Uterus (tissue), 4 donors: Measurements from ENCODE around the gene CLEC6A. TPM values are rescaled to one million over a fixed set of nuclear protein-coding genes. Genes with fewer than 3 reads are reported as not detected.

Experiments used
- DNase-seq, 2 donors: peaks; one replicate each; pipeline ENCODE4 v3.0.0-alpha.2; 2019 to 2020
- H3K27ac ChIP-seq, 2 donors: fragments of 200-600 bp; sonication (generic); 1 replicate in 1 of 2; 2 replicates in 1 of 2; pipeline ENCODE4 v1.5.1; 2016 to 2018
- H3K27me3 ChIP-seq, 2 donors: fragments of 200-600 bp; sonication (generic); one replicate each; pipeline ENCODE4 v1.5.1; 2018 to 2019; ENCODE audit warnings: control low read depth in 1 of 2
- H3K36me3 ChIP-seq, 2 donors: fragments of 200-600 bp; sonication (generic); one replicate each; pipeline ENCODE4 v1.5.1; 2019; ENCODE audit warnings: control low read depth in 1 of 2
- H3K4me1 ChIP-seq, 2 donors: fragments of 200-600 bp; sonication (generic); one replicate each; pipeline ENCODE4 v1.5.1; 2018 to 2019; ENCODE audit warnings: control low read depth in 1 of 2
- H3K4me3 ChIP-seq, 2 donors: fragments of 200-600 bp; sonication (generic); 1 replicate in 1 of 2; 2 replicates in 1 of 2; pipeline ENCODE4 v1.5.1; 2018 to 2019; ENCODE audit warnings: mild to moderate bottlenecking in 1 of 2
- H3K9me3 ChIP-seq, 2 donors: fragments of 200-600 bp; sonication (generic); one replicate each; pipeline ENCODE4 v1.5.1; 2019; ENCODE audit warnings: control low read depth in 1 of 2
- CTCF ChIP-seq, 4 experiments: fragments of 200-600 bp in 2 of 4; fragments of 450-650 bp in 2 of 4; sonication (generic) in 2 of 4; IDR thresholded peaks; one replicate each; pipeline ENCODE4 v1.5.1; 2016 to 2019; ENCODE audit warnings: antibody characterized with exemption in 4 of 4, mild to moderate bottlenecking in 2 of 4, moderate library complexity in 1 of 4
- POLR2A ChIP-seq, 2 donors: fragments of 450-650 bp; IDR thresholded peaks; one replicate each; pipeline ENCODE4 v1.6.1; 2016; ENCODE audit warnings: antibody characterized with exemption in 2 of 2, mild to moderate bottlenecking in 1 of 2, moderate library complexity in 1 of 2
- intact Hi-C: fragments of 100-400 bp; cut with DNase I; formaldehyde crosslinking; loops from one replicate; pipeline ENCODE4 v1.15.1; 2023; ENCODE audit warnings: low total_unique reads
- total RNA-seq, 4 donors: library from RNA; depleted of rRNA in 3 of 4; stranded (reverse); fragments of >200 nt in 3 of 4; gene quantifications; one replicate each; pipeline versions ENCODE4 v1.1.0 to v1.2.4, GENCODE V29; 2014 to 2023
- donor health status: DM: yes; HTN: yes; CAD: no.

Gene CLEC6A
- total RNA-seq, 4 donors from 2014 or later = not detected

GRCh38 chr12:8453796-8454195 is 2.0 kb upstream of the CLEC6A start:
- no peak overlapping the region for H3K27ac ChIP-seq
- TF ChIP-seq CTCF (IDR thresholded peaks at IDR 0.05) (no peak), POLR2A (IDR thresholded peaks at IDR 0.05) (no peak)
- H3K27me3 ChIP-seq = no peaks in the 10 kb centered on the region
- H3K36me3 ChIP-seq = no peaks in the 10 kb centered on the region
- DNase-seq = no peak
- no peaks in the 10 kb centered on the region for H3K9me3 ChIP-seq
- no peak overlapping the region for H3K4me3 ChIP-seq
- intact Hi-C loops = no loop called here
- H3K4me1 ChIP-seq = no peaks in the 10 kb centered on the region

GRCh38 chr12:8455271-8455670 is 491 bp upstream of the CLEC6A start:
- no peak for DNase-seq
- no peak for TF ChIP-seq CTCF (IDR thresholded peaks at IDR 0.05)
- no peak for TF ChIP-seq POLR2A (IDR thresholded peaks at IDR 0.05)
- Histone ChIP-seq H3K4me3 (no peak overlapping the region), H3K36me3 (no peaks in the 10 kb centered on the region), H3K4me1 (no peaks in the 10 kb centered on the region), H3K9me3 (no peaks in the 10 kb centered on the region), H3K27me3 (no peaks in the 10 kb centered on the region), H3K27ac (no peak overlapping the region)
- intact Hi-C loops = no loop called here

- DNase-seq = no peak
These were observed 5.7 kb downstream of the CLEC6A start for GRCh38 chr12:8461426-8461825.

GRCh38 chr12:8465301-8465996 is 9.7 kb downstream of the CLEC6A start:
- TF ChIP-seq POLR2A (IDR thresholded peaks at IDR 0.05) (no peak), CTCF (IDR thresholded peaks at IDR 0.05) (no peak)

More at GRCh38 chr12:8461426-8461825, 5.7 kb downstream of the CLEC6A start:
- H3K4me1 ChIP-seq = no peaks in the 10 kb centered on the region
- intact Hi-C loops = no loop called here
- H3K27ac ChIP-seq = no peak overlapping the region
- no peaks in the 10 kb centered on the region for H3K9me3 ChIP-seq
- H3K4me3 ChIP-seq = no peak overlapping the region
- H3K36me3 ChIP-seq = no peaks in the 10 kb centered on the region
- TF ChIP-seq POLR2A (IDR thresholded peaks at IDR 0.05) (no peak), CTCF (IDR thresholded peaks at IDR 0.05) (no peak)
- no peaks in the 10 kb centered on the region for H3K27me3 ChIP-seq

GRCh38 chr12:8466241-8466640 is 10.5 kb downstream of the CLEC6A start:
- Histone ChIP-seq H3K27me3 (no peaks in the 10 kb centered on the region), H3K4me1 (no peaks in the 10 kb centered on the region), H3K36me3 (no peaks in the 10 kb centered on the region), H3K27ac (no peak overlapping the region), H3K9me3 (no peaks in the 10 kb centered on the region), H3K4me3 (no peak overlapping the region)
- no peak for DNase-seq
- intact Hi-C loops = no loop called here
- TF ChIP-seq POLR2A (IDR thresholded peaks at IDR 0.05) = no peak
- no peak for TF ChIP-seq CTCF (IDR thresholded peaks at IDR 0.05)

More at GRCh38 chr12:8465301-8465996, 9.7 kb downstream of the CLEC6A start:
- H3K4me3 ChIP-seq = no peak overlapping the region
- H3K9me3 ChIP-seq = no peaks in the 10 kb centered on the region
- no peaks in the 10 kb centered on the region for H3K36me3 ChIP-seq
- no peak for DNase-seq
- no peaks in the 10 kb centered on the region for H3K27me3 ChIP-seq
- H3K27ac ChIP-seq = no peak overlapping the region
- no peaks in the 10 kb centered on the region for H3K4me1 ChIP-seq
- intact Hi-C loops = no loop called here
